IMR-90 (cell line): Measurements from ENCODE around the gene MLH1. TPM values are rescaled to one million over a fixed set of nuclear protein-coding genes. Genes with fewer than 3 reads are reported as not detected.
"Not testable (repeated sequence)": the region's sequence is repeated elsewhere in the genome, so short reads cannot be mapped to it uniquely, and the experiment has no call there.

Source experiments
- ATAC-seq: fragments of 200-7000 bp; cut with Tn5 transposase; 2 replicates; pipeline ENCODE4 v1.9.1; 2020; ENCODE audit warnings: low read depth, mild to moderate bottlenecking, moderate library complexity
- BruUV-seq: library from RNA; stranded (reverse); fragments of 400-500 nt; replicated peaks from 2 replicates; lab custom pipeline; 2021; lab: Mats Ljungman, UMichigan
- CTCF ChIA-PET: fragments of 300-600 bp; formaldehyde crosslinking; extraction: SDS; loops from one replicate; lab custom pipeline; 2021; ENCODE audit warnings: antibody characterized with exemption; lab: Yijun Ruan, JAX
- POLR2A ChIA-PET: fragments of 300-600 bp; sonication (Branson Sonifier 250); formaldehyde crosslinking; loops from one replicate; lab custom pipeline; 2022; ENCODE audit warnings: antibody characterized with exemption; ENCODE audit not compliant: unreplicated experiment; lab: Charles Lee
- DNase-seq: peaks from one replicate; pipeline ENCODE4 v3.0.0; 2013
- H2AFZ ChIP-seq: replicated peaks from 2 replicates; pipeline ENCODE3; 2013; ENCODE audit warnings: low read length, mild to moderate bottlenecking; ENCODE audit not compliant: poor library complexity
- H2AK5ac ChIP-seq: 2 replicates; pipeline ENCODE4 v1.6.1; 2013; ENCODE audit warnings: low read depth, low read length, inconsistent platforms
- H2AK9ac ChIP-seq: replicated peaks from 2 replicates; pipeline ENCODE3; 2013; ENCODE audit warnings: mild to moderate bottlenecking, low read depth, low read length, moderate library complexity; ENCODE audit not compliant: poor library complexity
- H2BK120ac ChIP-seq: 2 replicates; pipeline ENCODE4 v1.6.1; 2013; ENCODE audit warnings: low read depth, low read length, inconsistent platforms
- H2BK15ac ChIP-seq: 3 replicates; pipeline ENCODE4 v1.6.1; 2013; ENCODE audit warnings: low read depth, low read length, inconsistent platforms
- H2BK20ac ChIP-seq: 2 replicates; pipeline ENCODE4 v1.6.1; 2013; ENCODE audit warnings: low read depth, mild to moderate bottlenecking, inconsistent platforms, low read length, moderate library complexity
- H2BK5ac ChIP-seq: 2 replicates; pipeline ENCODE4 v1.6.1; 2013; ENCODE audit warnings: mild to moderate bottlenecking, low read depth, low read length, inconsistent platforms; ENCODE audit not compliant: poor library complexity, severe bottlenecking
- H3K14ac ChIP-seq: replicated peaks from 2 replicates; pipeline ENCODE4 v1.6.1; 2013; ENCODE audit warnings: low read depth, low read length, inconsistent platforms
- H3K18ac ChIP-seq: 2 replicates; pipeline ENCODE4 v1.6.1; 2013; ENCODE audit warnings: low read depth, low read length, control low read depth
- H3K23ac ChIP-seq: 2 replicates; pipeline ENCODE4 v1.6.1; 2013; ENCODE audit warnings: low read depth, low read length, inconsistent platforms
- H3K27ac ChIP-seq: 2 replicates; pipeline ENCODE4 v1.5.1; 2013; ENCODE audit warnings: mild to moderate bottlenecking, control low read depth, low read length; ENCODE audit not compliant: insufficient read depth
- H3K27me3 ChIP-seq: 2 replicates; pipeline ENCODE4 v1.6.1; 2013; ENCODE audit warnings: low read length; ENCODE audit not compliant: control insufficient read depth, insufficient read depth
- H3K36me3 ChIP-seq: 2 replicates; pipeline ENCODE4 v1.6.1; 2013; ENCODE audit warnings: low read length, mixed read lengths; ENCODE audit not compliant: control insufficient read depth, insufficient read depth
- H3K4ac ChIP-seq: 2 replicates; pipeline ENCODE4 v1.6.1; 2013; ENCODE audit warnings: low read depth, low read length, inconsistent platforms
- H3K4me1 ChIP-seq: 2 replicates; pipeline ENCODE4 v1.6.1; 2013; ENCODE audit warnings: low read length, mixed read lengths; ENCODE audit not compliant: control insufficient read depth, insufficient read depth
- H3K4me2 ChIP-seq: 2 replicates; pipeline ENCODE4 v1.6.1; 2013; ENCODE audit warnings: low read depth, mild to moderate bottlenecking, control low read depth, low read length, moderate library complexity
- H3K4me3 ChIP-seq: 2 replicates; pipeline ENCODE4 v1.5.1; 2013; ENCODE audit warnings: low read depth, mild to moderate bottlenecking, control low read depth, low read length, moderate library complexity; ENCODE audit not compliant: insufficient read depth
- H3K56ac ChIP-seq: 2 replicates; pipeline ENCODE4 v1.6.1; 2013; ENCODE audit warnings: low read length, inconsistent platforms; ENCODE audit not compliant: insufficient read depth; ENCODE audit errors: extremely low read depth
- H3K79me1 ChIP-seq, 2 experiments: 2 replicates each; pipeline ENCODE4 v1.6.1; 2013; ENCODE audit warnings: low read length in 2 of 2, inconsistent platforms in 1 of 2, low read depth in 1 of 2
- H3K9ac ChIP-seq: 2 replicates; pipeline ENCODE4 v1.6.1; 2013; ENCODE audit warnings: low read depth, low read length, control low read depth
- H3K9me1 ChIP-seq: 2 replicates; pipeline ENCODE4 v1.6.1; 2013; ENCODE audit warnings: low read length, inconsistent platforms; ENCODE audit not compliant: insufficient read depth
- H3K9me3 ChIP-seq: 2 replicates; pipeline ENCODE4 v1.6.1; 2013; ENCODE audit warnings: low read length; ENCODE audit not compliant: control insufficient read depth, insufficient read depth
- H4K20me1 ChIP-seq: 2 replicates; pipeline ENCODE4 v1.6.1; 2013; ENCODE audit warnings: low read length, inconsistent platforms; ENCODE audit not compliant: insufficient read depth
- H4K5ac ChIP-seq: 2 replicates; pipeline ENCODE4 v1.6.1; 2013; ENCODE audit warnings: mild to moderate bottlenecking, low read depth, low read length, control low read depth
- H4K8ac ChIP-seq, 2 experiments: 2 replicates each; pipeline ENCODE4 v1.6.1; 2013; ENCODE audit warnings: low read depth in 2 of 2, low read length in 2 of 2, control low read depth in 1 of 2, inconsistent platforms in 1 of 2
- H4K91ac ChIP-seq: 2 replicates; pipeline ENCODE4 v1.6.1; 2013; ENCODE audit warnings: low read depth, low read length, inconsistent platforms; ENCODE audit not compliant: insufficient read depth
- CEBPB ChIP-seq: IDR thresholded peaks from 2 replicates; pipeline ENCODE4 v1.6.1; 2012; ENCODE audit warnings: low read depth, low read length, improper control_type of control experiment
- FOS ChIP-seq: fragments of 150-350 bp; IDR thresholded peaks from 2 replicates; pipeline ENCODE4 v1.6.1; 2016; ENCODE audit warnings: low read depth, low read length
- RFX5 ChIP-seq: IDR thresholded peaks from 2 replicates; pipeline ENCODE4 v1.8.0; 2012; ENCODE audit warnings: low read depth, mild to moderate bottlenecking, low read length, moderate library complexity
- USF2 ChIP-seq: fragments of 150-350 bp; IDR thresholded peaks from 2 replicates; pipeline ENCODE4 v1.6.1; 2017; ENCODE audit warnings: mild to moderate bottlenecking, antibody characterized with exemption, low read length, low read depth
- WGBS, 2 experiments: methylation state at CpG; one replicate each; pipeline versions ENCODE4 v1.1.5 to v1.1.7; 2013; ENCODE audit warnings: missing lambda C conversion rate in 2 of 2; ENCODE audit not compliant: insufficient read length in 1 of 2; ENCODE audit errors: extremely low coverage in 2 of 2; 5-methylcytosine and 5-hydroxymethylcytosine counted together
- dilution Hi-C: fragments of 300-500 bp; cut with HindIII; formaldehyde crosslinking; loops from one replicate; pipeline ENCODE4 v1.14.3; 2018; ENCODE audit warnings: low sequenced_read_pairs; ENCODE audit not compliant: unreplicated experiment
- in situ Hi-C: fragments of 300-500 bp; cut with MboI; formaldehyde crosslinking; loops from 3 replicates; pipeline ENCODE4 v1.14.3; 2019; ENCODE audit warnings: low sequenced_read_pairs, inconsistent platforms, mixed read lengths
- intact Hi-C: fragments of 100-400 bp; cut with micrococcal nuclease; formaldehyde crosslinking; loops from 2 replicates; pipeline ENCODE4 v1.10.0; 2022
- polyA plus RNA-seq, 3 experiments: library from polyadenylated mRNA; depleted of rRNA; stranded (reverse); fragments of >200 nt; gene quantifications; 2 replicates each; pipeline ENCODE4 v1.2.3, GENCODE V29; 2012; ENCODE audit warnings: low replicate concordance in 1 of 3
- total RNA-seq: library from RNA; depleted of rRNA; stranded (reverse); fragments of >200 nt; gene quantifications from 2 replicates; pipeline ENCODE4 v1.2.3, GENCODE V29; 2012

MLH1 gene
- total and polyA plus RNA-seq, 2 of the 4 experiments (the other 2 are of a cell fraction): 30.2 to 54.1 TPM

- CTCF ChIA-PET: no interaction called here
- H3K27ac ChIP-seq: no peak overlapping the region
- no peak overlapping the region for H4K91ac ChIP-seq
- TF ChIP-seq FOS (peak; percentile 23; the same call in 1 of the 2 replicates), USF2 (no peak), CEBPB (no peak), RFX5 (no peak)
- H3K36me3 ChIP-seq: peaks cover 40% of the 10 kb centered on the region
- H3K4me2 ChIP-seq: no peak overlapping the region
- H3K23ac ChIP-seq: no peak overlapping the region
- no peak overlapping the region for H2BK120ac ChIP-seq
- POLR2A ChIA-PET: no interaction called here
- H3K4me1 ChIP-seq: peaks cover 13% of the 10 kb centered on the region
- peak overlapping the region; percentile 53 for H2BK5ac ChIP-seq
- in situ Hi-C loops: no loop called here
- no CpG with 5 or more reads among the region's 3 CpGs for WGBS, 2 experiments
- no peak overlapping the region for H2AFZ ChIP-seq
- no peak overlapping the region for H3K4ac ChIP-seq
- no peak overlapping the region for H3K14ac ChIP-seq
- H2AK5ac ChIP-seq: no peak overlapping the region
- no peak overlapping the region for H4K5ac ChIP-seq
- H3K56ac ChIP-seq: no peak overlapping the region
- no peaks in the 10 kb centered on the region for H3K27me3 ChIP-seq
- dilution Hi-C loops: no loop called here
- no peak overlapping the region for H3K18ac ChIP-seq
- no peak overlapping the region for H2AK9ac ChIP-seq
- H3K4me3 ChIP-seq: no peak overlapping the region
- no peak overlapping the region for H3K9ac ChIP-seq
- H2BK15ac ChIP-seq: no peak overlapping the region
- peaks cover 8% of the 10 kb centered on the region for H3K9me1 ChIP-seq
- no peak overlapping the region for H2BK20ac ChIP-seq
- ATAC-seq (peak; percentile 52), DNase-seq (peak; percentile 46)
- no TSS peak for BruUV-seq
- H3K9me3 ChIP-seq: no peaks in the 10 kb centered on the region
- H4K8ac ChIP-seq: no peak overlapping the region; a peak in 1 of 4 replicates
- peaks cover 15 to 31% of the 10 kb centered on the region in 2 experiments for H3K79me1 ChIP-seq
- intact Hi-C loops: no loop called here
- H4K20me1 ChIP-seq: no peaks in the 10 kb centered on the region; the same call in 1 of the 2 replicates
These were observed 61.1 kb downstream of the MLH1 start for GRCh38 chr3:37054370-37054769.

DNA sequence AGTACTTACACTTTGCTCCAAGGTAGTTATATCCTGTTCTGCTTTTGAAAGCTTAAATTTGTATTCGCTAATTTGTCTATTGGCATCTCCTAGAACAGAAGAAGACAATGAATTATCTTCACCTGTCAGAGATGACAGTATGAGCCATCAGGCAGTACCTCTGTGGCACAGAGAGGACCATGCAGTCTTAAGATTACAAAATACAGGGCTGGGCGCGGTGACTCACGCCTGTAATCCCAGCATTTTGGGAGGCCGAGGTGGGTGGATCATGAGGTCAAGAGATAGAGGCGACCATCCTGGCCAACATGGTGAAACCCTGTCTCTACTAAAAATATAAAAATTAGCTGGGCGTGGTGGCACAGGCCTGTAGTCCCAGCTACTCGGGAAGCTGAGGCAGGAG lies 61.8 kb downstream of the MLH1 start:
- Histone ChIP-seq H3K4me1 (peaks cover 13% of the 10 kb centered on the region), H3K79me1 (peaks cover 19 to 34% of the 10 kb centered on the region in 2 experiments), H3K36me3 (peaks cover 39% of the 10 kb centered on the region), H3K9me1 (peaks cover 11% of the 10 kb centered on the region)
- ATAC-seq, H2AK5ac ChIP-seq, H2AK9ac ChIP-seq, H2BK120ac ChIP-seq, dilution Hi-C loops, H3K27ac ChIP-seq, BruUV-seq, H2BK15ac ChIP-seq, H3K9me3 ChIP-seq, H2AFZ ChIP-seq, H3K56ac ChIP-seq, H3K4ac ChIP-seq, H4K91ac ChIP-seq, H3K9ac ChIP-seq, DNase-seq, intact Hi-C loops, H2BK5ac ChIP-seq, H4K8ac ChIP-seq, H2BK20ac ChIP-seq, H4K20me1 ChIP-seq, in situ Hi-C loops, H3K23ac ChIP-seq, H4K5ac ChIP-seq, H3K27me3 ChIP-seq, H3K4me3 ChIP-seq, H3K14ac ChIP-seq, H3K18ac ChIP-seq, POLR2A ChIA-PET, H3K4me2 ChIP-seq, CTCF ChIA-PET: not testable (repeated sequence)
- WGBS, 2 experiments: 100% methylated on average over 1 of the region's 8 CpGs; no CpG with 5 or more reads in 1 of the 2 experiments
